ENCODE data around the gene MAOA.
A peak's percentile ranks its signal among the peaks of the same experiment; 100 is the strongest.
"Not testable (repeated sequence)": the region's sequence is repeated elsewhere in the genome, so short reads cannot be mapped to it uniquely, and the experiment has no call there.

MAOA gene

GRCh38 chrX:43656005-43656494 lies at the start of gene MAOA:
MAOA (plus strand) TSS chrX:43656299; CDS start chrX:43656342, 43 bp downstream.
- H3K27me3 ChIP-seq (ENCODE audit: insufficient read depth, poor library complexity, severe bottlenecking) = no peaks in the 10 kb centered on the region
- peak; percentile 55 for DNase-seq (ENCODE audit: low spot score)
- peak within 1 kb of the TSS; percentile 60 for H3K4me3 ChIP-seq (ENCODE audit: severe bottlenecking)
- H3K4me1 ChIP-seq (ENCODE audit: insufficient read depth, poor library complexity, severe bottlenecking) = no peaks in the 10 kb centered on the region
- ATAC-seq (ENCODE audit: low read depth) = peak; percentile 36
- TF ChIP-seq CTCF (IDR thresholded peaks at IDR 0.05; ENCODE audit: poor library complexity, severe bottlenecking) = no peak
- H3K27ac ChIP-seq (ENCODE audit: poor library complexity, severe bottlenecking) = peak within 1 kb of the TSS; percentile 22
- no peaks in the 10 kb centered on the region for H3K9me3 ChIP-seq (ENCODE audit: severe bottlenecking)
- no peaks in the 10 kb centered on the region for H3K36me3 ChIP-seq (ENCODE audit: low read depth)

DNA sequence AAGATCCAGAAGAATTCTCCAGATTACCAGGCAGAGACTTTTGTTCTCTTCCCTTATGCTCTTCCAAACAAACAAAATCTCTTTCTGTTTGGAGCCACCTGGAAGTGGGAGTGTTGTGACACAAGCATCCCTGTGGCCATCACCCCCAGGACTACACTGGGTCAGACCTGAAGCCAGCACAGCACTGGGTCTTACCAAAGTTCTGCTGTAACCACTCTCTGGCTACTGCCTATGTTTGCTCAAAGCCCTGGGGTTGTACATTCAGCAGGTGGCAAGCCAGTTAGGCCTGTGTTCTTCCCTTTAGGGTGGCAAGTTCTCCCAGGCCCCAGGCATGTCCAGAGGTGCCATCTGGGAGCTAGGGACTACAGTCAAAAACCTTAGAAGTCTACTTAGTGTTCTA lies 43.7 kb upstream of the MAOA start:
- Histone ChIP-seq H3K27me3 (ENCODE audit: insufficient read depth, poor library complexity, severe bottlenecking) (no peaks in the 10 kb centered on the region), H3K27ac (ENCODE audit: poor library complexity, severe bottlenecking) (no peak overlapping the region), H3K4me1 (ENCODE audit: insufficient read depth, poor library complexity, severe bottlenecking) (no peaks in the 10 kb centered on the region), H3K4me3 (ENCODE audit: severe bottlenecking) (no peak overlapping the region), H3K9me3 (ENCODE audit: severe bottlenecking) (no peaks in the 10 kb centered on the region), H3K36me3 (ENCODE audit: low read depth) (no peaks in the 10 kb centered on the region)
- TF ChIP-seq CTCF (IDR thresholded peaks at IDR 0.05; ENCODE audit: poor library complexity, severe bottlenecking) = no peak
- no peak for DNase-seq (ENCODE audit: low spot score)
- no peak for ATAC-seq (ENCODE audit: low read depth)

DNA sequence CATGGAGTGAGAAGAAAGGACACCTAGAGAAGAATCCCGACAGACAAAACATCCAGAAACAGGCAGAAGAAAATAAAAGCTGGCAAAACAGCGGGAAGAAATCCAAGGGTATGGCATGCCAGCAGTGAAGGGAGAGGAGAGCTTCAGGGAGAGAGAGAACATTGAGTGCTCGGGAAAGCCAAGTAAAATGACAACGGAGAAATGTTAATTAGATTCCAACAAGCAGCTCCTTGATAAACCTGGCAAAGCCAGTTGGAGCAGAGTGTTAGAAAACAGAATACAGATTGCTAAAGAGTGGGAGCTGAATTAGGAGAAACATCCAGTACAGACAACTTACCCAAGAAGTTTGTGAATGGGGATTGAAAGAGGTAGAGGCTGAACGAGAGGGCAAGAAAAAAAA lies 40.4 kb upstream of the MAOA start:
- H3K27ac ChIP-seq (ENCODE audit: poor library complexity, severe bottlenecking) = no peak overlapping the region
- no peaks in the 10 kb centered on the region for H3K27me3 ChIP-seq (ENCODE audit: insufficient read depth, poor library complexity, severe bottlenecking)
- no peaks in the 10 kb centered on the region for H3K4me1 ChIP-seq (ENCODE audit: insufficient read depth, poor library complexity, severe bottlenecking)
- TF ChIP-seq CTCF (IDR thresholded peaks at IDR 0.05; ENCODE audit: poor library complexity, severe bottlenecking) = no peak
- no peaks in the 10 kb centered on the region for H3K36me3 ChIP-seq (ENCODE audit: low read depth)
- DNase-seq (ENCODE audit: low spot score) = no peak
- no peak for ATAC-seq (ENCODE audit: low read depth)
- H3K9me3 ChIP-seq (ENCODE audit: severe bottlenecking) = no peaks in the 10 kb centered on the region
- H3K4me3 ChIP-seq (ENCODE audit: severe bottlenecking) = no peak overlapping the region

DNA sequence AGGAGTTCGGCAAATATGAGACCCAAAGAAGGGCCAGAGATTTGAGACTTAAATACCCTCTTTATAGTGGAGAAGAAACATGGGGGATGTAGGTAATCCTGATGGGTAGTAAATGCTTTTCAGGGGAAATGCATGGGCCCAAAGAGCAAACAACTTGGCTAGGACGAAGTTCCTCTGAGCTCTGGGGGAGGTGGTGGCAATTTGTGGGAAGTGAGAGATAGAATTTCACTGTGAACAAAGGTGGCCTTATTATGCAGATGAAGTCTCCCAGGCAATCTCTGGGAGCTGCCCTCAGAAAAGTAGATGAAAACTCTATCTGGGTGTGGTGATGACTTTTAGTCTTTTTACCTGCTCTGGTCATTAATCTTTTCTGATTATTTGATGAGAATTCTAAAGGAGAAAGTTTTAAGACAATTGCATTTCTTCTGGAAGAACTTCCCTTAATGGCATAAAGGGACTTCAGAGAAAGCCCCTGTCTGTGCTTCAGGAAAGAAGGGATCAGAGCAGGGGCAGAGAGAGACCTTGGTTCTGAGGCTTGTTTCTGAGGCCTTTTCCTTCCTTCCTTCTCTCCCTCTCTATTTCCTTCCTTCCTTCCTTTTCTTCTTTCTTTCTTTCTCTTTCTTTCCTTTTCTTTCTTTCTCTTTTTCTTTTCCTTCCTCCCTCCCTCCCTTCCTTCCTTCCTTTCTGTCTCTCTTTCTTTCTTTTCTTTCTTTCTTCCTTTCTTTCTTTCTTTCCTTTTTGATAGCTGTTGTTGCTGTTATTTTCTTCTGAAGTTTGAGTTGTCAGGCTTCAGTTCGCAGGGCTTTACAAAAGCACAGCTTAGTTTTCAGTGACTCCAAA lies 37.5 kb upstream of the MAOA start:
- ATAC-seq (ENCODE audit: low read depth) (no peak), DNase-seq (ENCODE audit: low spot score) (no peak)
- no peak overlapping the region for H3K27ac ChIP-seq (ENCODE audit: poor library complexity, severe bottlenecking)
- no peak overlapping the region for H3K4me3 ChIP-seq (ENCODE audit: severe bottlenecking)
- H3K36me3 ChIP-seq (ENCODE audit: low read depth) = no peaks in the 10 kb centered on the region
- no peaks in the 10 kb centered on the region for H3K27me3 ChIP-seq (ENCODE audit: insufficient read depth, poor library complexity, severe bottlenecking)
- no peak for TF ChIP-seq CTCF (IDR thresholded peaks at IDR 0.05; ENCODE audit: poor library complexity, severe bottlenecking)
- H3K9me3 ChIP-seq (ENCODE audit: severe bottlenecking) = no peaks in the 10 kb centered on the region
- H3K4me1 ChIP-seq (ENCODE audit: insufficient read depth, poor library complexity, severe bottlenecking) = no peaks in the 10 kb centered on the region

DNA sequence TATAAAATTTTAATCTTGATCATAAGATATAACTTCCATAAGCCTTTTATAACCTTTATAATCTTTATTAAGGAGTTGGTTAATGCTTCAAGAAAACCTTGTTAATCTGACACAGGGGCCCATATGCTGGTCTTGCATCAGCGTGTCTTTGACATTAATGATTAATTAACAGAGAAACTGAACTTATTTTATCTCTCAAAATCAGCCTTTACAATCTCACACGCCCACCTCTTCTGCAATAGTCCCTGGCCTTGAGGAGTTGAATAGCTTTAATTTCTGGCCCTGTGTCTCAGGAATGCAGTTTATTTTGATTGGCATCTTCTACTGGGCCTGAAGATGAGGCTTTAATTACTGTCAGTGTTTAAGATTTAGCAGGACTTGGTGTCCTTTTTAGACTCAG lies 36.2 kb upstream of the MAOA start:
- not testable (repeated sequence) for H3K27ac ChIP-seq (ENCODE audit: poor library complexity, severe bottlenecking); H3K36me3 ChIP-seq (ENCODE audit: low read depth); ATAC-seq (ENCODE audit: low read depth); H3K27me3 ChIP-seq (ENCODE audit: insufficient read depth, poor library complexity, severe bottlenecking); DNase-seq (ENCODE audit: low spot score); H3K9me3 ChIP-seq (ENCODE audit: severe bottlenecking); H3K4me1 ChIP-seq (ENCODE audit: insufficient read depth, poor library complexity, severe bottlenecking); H3K4me3 ChIP-seq (ENCODE audit: severe bottlenecking)
